ENCODE data around the gene ETS1. TPM values are rescaled to one million over a fixed set of nuclear protein-coding genes. Genes with fewer than 3 reads are reported as not detected.

The ETS1 gene
- total and polyA plus RNA-seq, 4 donors: 27.7 to 36.3 (median 31.8) TPM

GRCh38 chr11:128575174-128575960 lies 12.0 kb downstream of the ETS1 start:
- no peaks in the 10 kb centered on the region for H3K36me3 ChIP-seq (ENCODE audit: control insufficient read depth, insufficient read depth, low read length)
- peaks cover 14% of the 10 kb centered on the region for H3K27me3 ChIP-seq (ENCODE audit: control insufficient read depth, insufficient read depth, low read length)
- no peaks in the 10 kb centered on the region for H3K9me3 ChIP-seq (ENCODE audit: control insufficient read depth, insufficient read depth, low read length)
- no peak for DNase-seq (ENCODE audit: low read depth in 4 of 6, low spot score in 6 of 6)
- H3K4me1 ChIP-seq (ENCODE audit: control insufficient read depth, insufficient read depth, low read length): no peaks in the 10 kb centered on the region
- no peak overlapping the region for H3K4me3 ChIP-seq (ENCODE audit: low read depth, low read length)
- WGBS (ENCODE audit: insufficient coverage): no CpG with 5 or more reads among the region's 9 CpGs
- no peak overlapping the region for H3K27ac ChIP-seq (ENCODE audit: low read depth, low read length)

- no peak for DNase-seq (ENCODE audit: low read depth in 4 of 6, low spot score in 6 of 6)
- Histone ChIP-seq H3K27me3 (ENCODE audit: control insufficient read depth, insufficient read depth, low read length) (peaks cover 17% of the 10 kb centered on the region), H3K4me3 (ENCODE audit: low read depth, low read length) (no peak overlapping the region), H3K4me1 (ENCODE audit: control insufficient read depth, insufficient read depth, low read length) (no peaks in the 10 kb centered on the region), H3K36me3 (ENCODE audit: control insufficient read depth, insufficient read depth, low read length) (no peaks in the 10 kb centered on the region), H3K9me3 (ENCODE audit: control insufficient read depth, insufficient read depth, low read length) (no peaks in the 10 kb centered on the region), H3K27ac (ENCODE audit: low read depth, low read length) (no peak overlapping the region)
- 100% methylated on average over 1 of the region's 2 CpGs for WGBS (ENCODE audit: insufficient coverage)
Measured at GRCh38 chr11:128574576-128575011, 12.8 kb downstream of the ETS1 start.

GRCh38 chr11:128573638-128574037 lies 13.7 kb downstream of the ETS1 start:
- no peak for DNase-seq (ENCODE audit: low read depth in 4 of 6, low spot score in 6 of 6)
- H3K27ac ChIP-seq (ENCODE audit: low read depth, low read length): no peak overlapping the region
- no CpG with 5 or more reads among the region's 5 CpGs for WGBS (ENCODE audit: insufficient coverage)
- no peaks in the 10 kb centered on the region for H3K36me3 ChIP-seq (ENCODE audit: control insufficient read depth, insufficient read depth, low read length)
- H3K27me3 ChIP-seq (ENCODE audit: control insufficient read depth, insufficient read depth, low read length): peaks cover 17% of the 10 kb centered on the region
- no peak overlapping the region for H3K4me3 ChIP-seq (ENCODE audit: low read depth, low read length)
- H3K9me3 ChIP-seq (ENCODE audit: control insufficient read depth, insufficient read depth, low read length): no peaks in the 10 kb centered on the region
- no peaks in the 10 kb centered on the region for H3K4me1 ChIP-seq (ENCODE audit: control insufficient read depth, insufficient read depth, low read length)

- DNase-seq (ENCODE audit: low read depth in 4 of 6, low spot score in 6 of 6): no peak
- Histone ChIP-seq H3K4me3 (ENCODE audit: low read depth, low read length) (no peak overlapping the region), H3K36me3 (ENCODE audit: control insufficient read depth, insufficient read depth, low read length) (no peaks in the 10 kb centered on the region), H3K27ac (ENCODE audit: low read depth, low read length) (no peak overlapping the region), H3K9me3 (ENCODE audit: control insufficient read depth, insufficient read depth, low read length) (no peaks in the 10 kb centered on the region), H3K27me3 (ENCODE audit: control insufficient read depth, insufficient read depth, low read length) (peaks cover 17% of the 10 kb centered on the region), H3K4me1 (ENCODE audit: control insufficient read depth, insufficient read depth, low read length) (peaks cover 2% of the 10 kb centered on the region)
- 70% methylated on average over 3 of the region's 6 CpGs for WGBS (ENCODE audit: insufficient coverage)
Measured at GRCh38 chr11:128572965-128573364, 14.4 kb downstream of the ETS1 start.

- WGBS (ENCODE audit: insufficient coverage): no CpG with 5 or more reads among the region's 7 CpGs
- Histone ChIP-seq H3K27me3 (ENCODE audit: control insufficient read depth, insufficient read depth, low read length) (peaks cover 7% of the 10 kb centered on the region), H3K4me1 (ENCODE audit: control insufficient read depth, insufficient read depth, low read length) (peaks cover 3% of the 10 kb centered on the region), H3K36me3 (ENCODE audit: control insufficient read depth, insufficient read depth, low read length) (no peaks in the 10 kb centered on the region), H3K27ac (ENCODE audit: low read depth, low read length) (no peak overlapping the region), H3K4me3 (ENCODE audit: low read depth, low read length) (no peak overlapping the region), H3K9me3 (ENCODE audit: control insufficient read depth, insufficient read depth, low read length) (no peaks in the 10 kb centered on the region)
- no peak for DNase-seq (ENCODE audit: low read depth in 4 of 6, low spot score in 6 of 6)
Measured at GRCh38 chr11:128570632-128571031, 16.7 kb downstream of the ETS1 start.

- Histone ChIP-seq H3K4me1 (ENCODE audit: control insufficient read depth, insufficient read depth, low read length) (peaks cover 4% of the 10 kb centered on the region), H3K4me3 (ENCODE audit: low read depth, low read length) (no peak overlapping the region), H3K27me3 (ENCODE audit: control insufficient read depth, insufficient read depth, low read length) (peaks cover 14% of the 10 kb centered on the region), H3K36me3 (ENCODE audit: control insufficient read depth, insufficient read depth, low read length) (no peaks in the 10 kb centered on the region), H3K9me3 (ENCODE audit: control insufficient read depth, insufficient read depth, low read length) (no peaks in the 10 kb centered on the region), H3K27ac (ENCODE audit: low read depth, low read length) (no peak overlapping the region)
- DNase-seq (ENCODE audit: low read depth in 4 of 6, low spot score in 6 of 6): no peak
- WGBS (ENCODE audit: insufficient coverage): 40% methylated on average over 1 of the region's 2 CpGs
Measured at GRCh38 chr11:128569291-128569690, 18.1 kb downstream of the ETS1 start.

GRCh38 chr11:128568166-128568778 lies 19.1 kb downstream of the ETS1 start:
- Histone ChIP-seq H3K36me3 (ENCODE audit: control insufficient read depth, insufficient read depth, low read length) (no peaks in the 10 kb centered on the region), H3K9me3 (ENCODE audit: control insufficient read depth, insufficient read depth, low read length) (no peaks in the 10 kb centered on the region), H3K27ac (ENCODE audit: low read depth, low read length) (no peak overlapping the region), H3K4me3 (ENCODE audit: low read depth, low read length) (no peak overlapping the region), H3K4me1 (ENCODE audit: control insufficient read depth, insufficient read depth, low read length) (peaks cover 6% of the 10 kb centered on the region), H3K27me3 (ENCODE audit: control insufficient read depth, insufficient read depth, low read length) (peaks cover 15% of the 10 kb centered on the region)
- no peak for DNase-seq (ENCODE audit: low read depth in 4 of 6, low spot score in 6 of 6)
- WGBS (ENCODE audit: insufficient coverage): 76% methylated on average over 10 of the region's 11 CpGs

- H3K27ac ChIP-seq (ENCODE audit: low read depth, low read length): no peak overlapping the region
- H3K36me3 ChIP-seq (ENCODE audit: control insufficient read depth, insufficient read depth, low read length): no peaks in the 10 kb centered on the region
- H3K27me3 ChIP-seq (ENCODE audit: control insufficient read depth, insufficient read depth, low read length): peaks cover 16% of the 10 kb centered on the region
- no peak for DNase-seq (ENCODE audit: low read depth in 4 of 6, low spot score in 6 of 6)
- WGBS (ENCODE audit: insufficient coverage): 86% methylated on average over 1 of the region's 3 CpGs
- H3K9me3 ChIP-seq (ENCODE audit: control insufficient read depth, insufficient read depth, low read length): no peaks in the 10 kb centered on the region
- no peak overlapping the region for H3K4me3 ChIP-seq (ENCODE audit: low read depth, low read length)
- peaks cover 6% of the 10 kb centered on the region for H3K4me1 ChIP-seq (ENCODE audit: control insufficient read depth, insufficient read depth, low read length)
Measured at GRCh38 chr11:128567130-128567529, 20.2 kb downstream of the ETS1 start.

- no peaks in the 10 kb centered on the region for H3K9me3 ChIP-seq (ENCODE audit: control insufficient read depth, insufficient read depth, low read length)
- peaks cover 6% of the 10 kb centered on the region for H3K4me1 ChIP-seq (ENCODE audit: control insufficient read depth, insufficient read depth, low read length)
- WGBS (ENCODE audit: insufficient coverage): 27% methylated on average over 4 of the region's 5 CpGs
- no peaks in the 10 kb centered on the region for H3K36me3 ChIP-seq (ENCODE audit: control insufficient read depth, insufficient read depth, low read length)
- no peak overlapping the region for H3K4me3 ChIP-seq (ENCODE audit: low read depth, low read length)
- DNase-seq (ENCODE audit: low read depth in 4 of 6, low spot score in 6 of 6): no peak
- peaks cover 16% of the 10 kb centered on the region for H3K27me3 ChIP-seq (ENCODE audit: control insufficient read depth, insufficient read depth, low read length)
- no peak overlapping the region for H3K27ac ChIP-seq (ENCODE audit: low read depth, low read length)
Measured at GRCh38 chr11:128565881-128566280, 21.5 kb downstream of the ETS1 start.

Data from spinal cord (tissue), 10 donors.